ENCODE data around the gene PROX1.

Gene PROX1

DNA sequence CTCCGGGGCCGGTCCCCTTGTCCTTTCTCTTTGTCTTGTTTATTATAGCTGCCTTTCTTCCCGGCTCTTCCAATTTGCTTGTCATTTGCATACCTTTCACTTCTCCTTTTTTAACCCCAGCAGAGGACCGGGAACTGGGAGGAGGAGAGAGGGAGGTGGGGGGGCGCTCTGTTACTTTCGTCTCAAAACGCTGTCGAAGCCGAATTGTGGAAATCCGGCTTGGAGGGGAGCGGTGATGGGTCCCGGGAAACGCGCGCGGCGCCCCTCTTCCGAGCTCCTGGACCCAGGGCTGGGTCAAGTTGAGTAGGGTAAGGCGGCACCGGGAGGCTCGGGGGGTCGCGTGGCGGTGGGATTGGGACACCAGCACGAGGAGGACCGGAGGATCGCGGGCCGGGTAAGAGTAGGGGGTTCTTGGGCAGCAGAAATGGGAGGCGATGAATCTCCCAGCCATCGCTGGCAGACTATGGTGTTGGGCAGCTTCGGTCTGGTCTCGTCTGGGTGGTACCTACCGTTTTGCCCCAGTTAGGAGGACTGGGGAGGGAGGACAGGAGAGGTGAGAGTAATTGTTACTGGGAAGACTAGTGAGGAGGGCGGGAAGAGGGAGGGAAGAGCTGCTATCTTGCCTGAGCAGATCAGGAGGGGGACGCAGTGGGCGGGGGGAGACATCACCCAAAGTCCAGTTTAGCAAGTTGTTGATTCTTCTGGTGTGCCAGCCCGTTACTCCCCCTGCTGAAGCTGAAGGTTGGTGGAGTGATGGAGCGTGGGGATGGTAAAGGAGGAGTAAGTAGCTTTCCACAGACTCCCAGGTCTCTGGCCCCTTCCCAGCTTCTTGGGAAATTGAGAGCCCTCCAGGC lies 1.5 kb downstream of the PROX1 start:
- no peak for DNase-seq (ENCODE audit: low read depth)
- TF ChIP-seq, protein P1, sequence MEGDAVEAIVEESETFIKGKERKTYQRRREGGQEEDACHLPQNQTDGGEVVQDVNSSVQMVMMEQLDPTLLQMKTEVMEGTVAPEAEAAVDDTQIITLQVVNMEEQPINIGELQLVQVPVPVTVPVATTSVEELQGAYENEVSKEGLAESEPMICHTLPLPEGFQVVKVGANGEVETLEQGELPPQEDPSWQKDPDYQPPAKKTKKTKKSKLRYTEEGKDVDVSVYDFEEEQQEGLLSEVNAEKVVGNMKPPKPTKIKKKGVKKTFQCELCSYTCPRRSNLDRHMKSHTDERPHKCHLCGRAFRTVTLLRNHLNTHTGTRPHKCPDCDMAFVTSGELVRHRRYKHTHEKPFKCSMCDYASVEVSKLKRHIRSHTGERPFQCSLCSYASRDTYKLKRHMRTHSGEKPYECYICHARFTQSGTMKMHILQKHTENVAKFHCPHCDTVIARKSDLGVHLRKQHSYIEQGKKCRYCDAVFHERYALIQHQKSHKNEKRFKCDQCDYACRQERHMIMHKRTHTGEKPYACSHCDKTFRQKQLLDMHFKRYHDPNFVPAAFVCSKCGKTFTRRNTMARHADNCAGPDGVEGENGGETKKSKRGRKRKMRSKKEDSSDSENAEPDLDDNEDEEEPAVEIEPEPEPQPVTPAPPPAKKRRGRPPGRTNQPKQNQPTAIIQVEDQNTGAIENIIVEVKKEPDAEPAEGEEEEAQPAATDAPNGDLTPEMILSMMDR (conservative IDR thresholded peaks at IDR 0.05; ENCODE audit: low read length) = no peak

DNA sequence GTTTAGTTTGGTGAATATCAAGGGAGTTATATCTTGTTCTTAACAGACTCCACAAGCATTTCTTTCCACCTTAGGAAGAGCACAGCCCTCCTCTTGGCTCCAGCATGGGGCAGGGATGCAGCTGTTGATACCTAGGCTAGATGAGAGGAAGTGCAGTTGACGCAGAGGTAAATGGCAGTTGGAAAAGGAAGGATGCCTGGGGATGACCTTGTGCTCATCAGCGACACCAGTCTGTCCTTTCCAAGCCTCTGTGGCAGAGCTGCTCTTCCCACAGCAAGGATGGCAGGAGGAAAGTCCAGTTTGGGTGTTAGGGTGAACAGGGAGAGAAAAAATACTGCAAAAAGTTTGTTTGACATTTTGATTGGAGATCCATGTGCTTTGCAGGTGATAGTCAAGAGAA lies 6.2 kb downstream of the PROX1 start:
- TF ChIP-seq, protein P1 (conservative IDR thresholded peaks at IDR 0.05; ENCODE audit: low read length) = no peak
- H3K4me3 ChIP-seq (ENCODE audit: low read length) = no peak overlapping the region
- DNase-seq (ENCODE audit: low read depth) = no peak

More for the DNA sequence above, 1.5 kb downstream of the PROX1 start:
- peak overlapping the region; percentile 65 for H3K4me3 ChIP-seq (ENCODE audit: low read length)

DNA sequence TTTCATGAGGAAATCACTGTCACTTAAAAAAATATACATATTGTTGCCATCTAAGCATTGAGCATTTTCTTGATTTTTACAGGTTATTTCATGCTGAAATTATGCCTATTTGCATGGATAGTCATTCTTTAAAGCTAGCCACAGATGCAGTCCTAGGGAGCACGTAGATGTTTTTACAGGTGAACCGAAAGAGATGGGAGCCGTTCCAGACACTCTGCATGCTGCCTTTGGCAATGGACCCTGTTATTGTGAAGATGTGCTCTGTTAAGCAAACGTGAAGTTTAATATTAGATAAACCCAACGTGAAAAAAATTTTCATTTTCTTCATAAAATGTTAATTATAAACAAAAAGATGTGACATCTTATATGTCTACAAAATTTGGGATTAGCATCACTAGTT lies 7.1 kb downstream of the PROX1 start:
- no peak for DNase-seq (ENCODE audit: low read depth)
- TF ChIP-seq, protein P1 (conservative IDR thresholded peaks at IDR 0.05; ENCODE audit: low read length) = no peak
- no peak overlapping the region for H3K4me3 ChIP-seq (ENCODE audit: low read length)

DNA sequence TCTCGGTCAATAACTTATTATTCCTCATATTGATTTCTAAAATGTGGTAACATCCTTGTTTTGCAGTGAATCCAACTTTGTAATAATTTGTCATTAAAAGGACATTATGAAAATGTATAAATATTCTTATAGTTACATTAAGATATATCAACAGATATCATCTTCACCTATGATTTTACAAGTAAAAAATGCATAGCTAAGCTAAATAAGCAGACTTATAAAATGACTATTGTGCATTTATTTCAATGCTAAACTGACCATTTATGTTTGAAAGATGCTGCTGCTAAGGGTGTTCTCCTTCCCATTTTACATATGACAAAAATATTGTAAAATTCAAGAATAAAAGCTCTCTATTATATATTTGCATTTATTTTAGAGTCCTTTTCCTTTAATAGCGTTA lies 7.8 kb downstream of the PROX1 start:
- H3K4me3 ChIP-seq (ENCODE audit: low read length) = no peak overlapping the region
- TF ChIP-seq, protein P1 (conservative IDR thresholded peaks at IDR 0.05; ENCODE audit: low read length) = no peak
- DNase-seq (ENCODE audit: low read depth) = no peak

DNA sequence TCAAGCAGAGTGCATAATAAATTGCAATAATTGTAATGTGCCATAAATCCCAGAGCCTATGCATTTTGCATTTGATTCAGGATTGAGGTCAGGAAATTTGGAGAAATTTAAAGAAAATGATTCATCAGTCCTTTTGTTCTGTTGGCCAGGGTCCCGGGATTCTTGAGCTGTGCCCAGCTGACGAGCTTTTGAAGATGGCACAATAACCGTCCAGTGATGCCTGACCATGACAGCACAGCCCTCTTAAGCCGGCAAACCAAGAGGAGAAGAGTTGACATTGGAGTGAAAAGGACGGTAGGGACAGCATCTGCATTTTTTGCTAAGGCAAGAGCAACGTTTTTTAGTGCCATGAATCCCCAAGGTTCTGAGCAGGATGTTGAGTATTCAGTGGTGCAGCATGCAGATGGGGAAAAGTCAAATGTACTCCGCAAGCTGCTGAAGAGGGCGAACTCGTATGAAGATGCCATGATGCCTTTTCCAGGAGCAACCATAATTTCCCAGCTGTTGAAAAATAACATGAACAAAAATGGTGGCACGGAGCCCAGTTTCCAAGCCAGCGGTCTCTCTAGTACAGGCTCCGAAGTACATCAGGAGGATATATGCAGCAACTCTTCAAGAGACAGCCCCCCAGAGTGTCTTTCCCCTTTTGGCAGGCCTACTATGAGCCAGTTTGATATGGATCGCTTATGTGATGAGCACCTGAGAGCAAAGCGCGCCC lies 8.7 kb downstream of the PROX1 start:
- TF ChIP-seq, protein P1 (conservative IDR thresholded peaks at IDR 0.05; ENCODE audit: low read length) = no peak
- peak; percentile 1 for DNase-seq (ENCODE audit: low read depth)
- no peak overlapping the region for H3K4me3 ChIP-seq (ENCODE audit: low read length)

DNA sequence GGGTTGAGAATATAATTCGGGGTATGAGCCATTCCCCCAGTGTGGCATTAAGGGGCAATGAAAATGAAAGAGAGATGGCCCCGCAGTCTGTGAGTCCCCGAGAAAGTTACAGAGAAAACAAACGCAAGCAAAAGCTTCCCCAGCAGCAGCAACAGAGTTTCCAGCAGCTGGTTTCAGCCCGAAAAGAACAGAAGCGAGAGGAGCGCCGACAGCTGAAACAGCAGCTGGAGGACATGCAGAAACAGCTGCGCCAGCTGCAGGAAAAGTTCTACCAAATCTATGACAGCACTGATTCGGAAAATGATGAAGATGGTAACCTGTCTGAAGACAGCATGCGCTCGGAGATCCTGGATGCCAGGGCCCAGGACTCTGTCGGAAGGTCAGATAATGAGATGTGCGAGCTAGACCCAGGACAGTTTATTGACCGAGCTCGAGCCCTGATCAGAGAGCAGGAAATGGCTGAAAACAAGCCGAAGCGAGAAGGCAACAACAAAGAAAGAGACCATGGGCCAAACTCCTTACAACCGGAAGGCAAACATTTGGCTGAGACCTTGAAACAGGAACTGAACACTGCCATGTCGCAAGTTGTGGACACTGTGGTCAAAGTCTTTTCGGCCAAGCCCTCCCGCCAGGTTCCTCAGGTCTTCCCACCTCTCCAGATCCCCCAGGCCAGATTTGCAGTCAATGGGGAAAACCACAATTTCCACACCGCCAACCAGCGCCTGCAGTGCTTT lies 9.4 kb downstream of the PROX1 start:
- no peak overlapping the region for H3K4me3 ChIP-seq (ENCODE audit: low read length)
- TF ChIP-seq, protein P1 (conservative IDR thresholded peaks at IDR 0.05; ENCODE audit: low read length) = no peak
- DNase-seq (ENCODE audit: low read depth) = no peak
